HG03469 (cell line): ENCODE measurements around the gene PPL.

Experiments used
- ATAC-seq: cut with Tn5 transposase; IDR thresholded peaks from one replicate; pipeline ENCODE4 v1.9.1; 2021; ENCODE audit warnings: mild to moderate bottlenecking, moderate library complexity, moderate number of reproducible peaks; ENCODE audit not compliant: unreplicated experiment

PPL gene

DNA sequence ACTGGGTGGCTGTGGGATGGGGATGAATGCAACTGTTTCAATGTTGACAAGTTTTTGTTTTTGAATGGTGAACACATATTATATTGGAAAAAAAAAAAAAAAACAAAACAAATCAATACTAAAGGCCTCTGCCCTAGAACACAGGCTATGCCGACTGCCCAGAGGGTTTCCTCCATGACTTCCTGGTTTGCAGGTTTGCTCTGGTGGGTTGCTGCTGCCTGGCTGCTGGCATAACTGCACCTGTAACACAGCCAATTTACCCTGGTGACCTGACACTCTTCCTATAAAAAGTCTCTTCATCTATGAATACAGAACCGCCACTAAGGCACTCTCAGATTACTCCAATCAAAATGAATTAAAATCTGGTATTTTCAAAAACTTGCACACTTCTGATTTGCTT lies 100.2 kb downstream of the PPL start:
- no peak for ATAC-seq

DNA sequence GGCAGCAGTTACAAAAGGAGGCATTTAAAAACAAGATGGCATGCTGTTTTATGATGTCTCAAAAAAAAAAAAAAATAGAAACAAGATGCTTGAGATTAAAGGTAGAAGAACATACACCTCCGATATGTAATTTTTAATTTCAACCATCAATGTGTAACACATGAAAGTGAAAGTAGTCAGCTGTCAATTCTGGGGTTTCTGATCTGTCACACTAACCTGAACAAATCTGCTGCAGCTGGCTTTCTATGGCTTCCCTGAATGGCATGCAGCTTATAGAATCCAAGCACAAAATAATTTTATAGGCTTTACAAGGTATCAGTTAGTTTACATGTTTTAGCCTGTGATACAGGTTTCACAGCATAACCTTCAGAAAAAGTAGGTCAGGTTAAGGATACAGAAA lies 103.4 kb downstream of the PPL start:
- no peak for ATAC-seq

DNA sequence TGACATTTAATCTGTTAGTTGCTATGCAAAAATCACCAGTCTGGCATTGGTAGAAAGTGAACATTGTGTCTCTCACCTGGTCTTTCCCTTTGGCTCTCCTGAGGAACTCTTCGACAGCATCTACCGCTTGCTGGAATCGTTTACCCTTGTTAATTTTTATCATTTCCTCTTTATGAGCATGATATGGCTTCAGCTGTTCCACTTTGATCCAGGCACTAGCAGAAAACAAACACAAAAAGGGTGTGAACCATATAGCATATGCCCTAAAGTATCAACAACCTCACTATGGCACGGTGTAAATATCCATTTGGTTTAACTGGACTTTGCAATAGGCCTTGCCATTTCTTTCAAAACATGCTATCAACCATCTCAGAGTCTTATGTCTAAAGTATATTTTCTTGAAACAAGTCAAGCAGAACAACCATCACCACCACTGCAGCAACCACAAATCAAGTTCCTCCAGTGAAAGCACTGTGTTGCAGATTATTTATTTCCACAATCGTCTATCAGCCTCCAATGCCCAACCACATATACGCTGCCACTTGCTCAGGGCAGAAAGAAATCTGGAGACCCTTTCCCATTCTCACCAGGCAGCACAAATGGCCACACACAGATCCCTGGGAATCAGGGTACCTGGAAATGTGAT lies 104.1 kb downstream of the PPL start:
- no peak for ATAC-seq
